Neural cell (in vitro differentiated cells): ENCODE results near the gene FHL1. TPM values are rescaled to one million over a fixed set of nuclear protein-coding genes. Genes with fewer than 3 reads are reported as not detected.

Source experiments
- H2AFZ ChIP-seq: fragments of 200-600, 300-800 bp; sonication (generic), shearing (Covaris generic); 2 replicates; pipeline ENCODE4 v1.6.0; 2014; ENCODE audit warnings: low read depth, mild to moderate bottlenecking, antibody characterized with exemption, low read length, moderate library complexity
- H3F3A ChIP-seq: fragments of 200-600 bp; shearing (Covaris generic); 2 replicates; pipeline ENCODE4 v1.6.1; 2016; ENCODE audit warnings: mild to moderate bottlenecking, moderate library complexity, mixed read lengths, antibody characterized with exemption, low read length; ENCODE audit not compliant: insufficient read depth, poor library complexity, severe bottlenecking
- H3K27ac ChIP-seq: fragments of 200-600, 300-800 bp; sonication (generic), shearing (Covaris generic); 2 replicates; pipeline ENCODE4 v1.5.1; 2014; ENCODE audit warnings: mild to moderate bottlenecking, low read length, moderate library complexity
- H3K27me3 ChIP-seq: fragments of 300-800, 200-600 bp; sonication (generic), shearing (Covaris generic); 2 replicates; pipeline ENCODE4 v1.6.0; 2014; ENCODE audit warnings: mild to moderate bottlenecking, low read depth, low read length, moderate library complexity; ENCODE audit not compliant: insufficient read depth
- H3K36me3 ChIP-seq: fragments of 300-800, 200-600 bp; sonication (generic), shearing (Covaris generic); 2 replicates; pipeline ENCODE4 v1.5.1; 2014; ENCODE audit warnings: mild to moderate bottlenecking, antibody characterized with exemption, low read length, moderate library complexity; ENCODE audit not compliant: insufficient read depth
- H3K4me2 ChIP-seq: fragments of 300-800, 200-600 bp; sonication (generic), shearing (Covaris generic); 2 replicates; pipeline ENCODE4 v1.6.0; 2014; ENCODE audit warnings: mild to moderate bottlenecking, low read length
- H3K4me3 ChIP-seq: fragments of 300-800, 200-600 bp; sonication (generic), shearing (Covaris generic); 2 replicates; pipeline ENCODE4 v1.5.1; 2014; ENCODE audit warnings: mild to moderate bottlenecking, low read length, moderate library complexity
- H3K79me2 ChIP-seq: fragments of 200-600 bp; shearing (Covaris generic); replicated peaks from 2 replicates; pipeline ENCODE4 v1.6.0; 2014; ENCODE audit warnings: mild to moderate bottlenecking, low read length, moderate library complexity; ENCODE audit not compliant: insufficient read depth
- H3K9ac ChIP-seq: fragments of 300-800, 200-600 bp; sonication (generic), shearing (Covaris generic); 2 replicates; pipeline ENCODE4 v1.6.1; 2016; ENCODE audit warnings: mild to moderate bottlenecking, low read length, mixed read lengths
- H3K9me2 ChIP-seq: fragments of 200-600 bp; shearing (Covaris generic); 2 replicates; pipeline ENCODE4 v1.6.1; 2016; ENCODE audit warnings: mild to moderate bottlenecking, low read length, mixed read lengths; ENCODE audit not compliant: insufficient read depth
- H3K9me3 ChIP-seq: fragments of 200-600, 300-800 bp; sonication (generic), shearing (Covaris generic); 2 replicates; pipeline ENCODE4 v1.6.1; 2016; ENCODE audit warnings: mild to moderate bottlenecking, mixed run types, low read length, moderate library complexity, mixed read lengths
- H4K20me1 ChIP-seq: fragments of 200-600 bp; shearing (Covaris generic); 2 replicates; pipeline ENCODE4 v1.6.1; 2016; ENCODE audit warnings: mild to moderate bottlenecking, mixed run types; ENCODE audit not compliant: insufficient read depth
- CTCF ChIP-seq: fragments of 450-650 bp; IDR thresholded peaks from 2 replicates; pipeline ENCODE4 v1.5.1; 2014; ENCODE audit warnings: antibody characterized with exemption, mild to moderate bottlenecking, moderate library complexity; ENCODE audit not compliant: poor library complexity, severe bottlenecking
- EP300 ChIP-seq: fragments of 450-650 bp; conservative IDR thresholded peaks from 2 replicates; pipeline ENCODE4 v1.6.1; 2014; ENCODE audit warnings: antibody characterized with exemption, mild to moderate bottlenecking, moderate library complexity; ENCODE audit not compliant: poor library complexity, severe bottlenecking
- EZH2 ChIP-seq: fragments of 200-600, 300-800 bp; shearing (Covaris generic), sonication (generic); IDR thresholded peaks from 2 replicates; pipeline ENCODE4 v1.6.1; 2014; ENCODE audit warnings: antibody characterized with exemption, low read length, borderline replicate concordance, mild to moderate bottlenecking; ENCODE audit not compliant: insufficient read depth, poor library complexity, severe bottlenecking
- MXI1 ChIP-seq: fragments of 450-650 bp; conservative IDR thresholded peaks from 2 replicates; pipeline ENCODE4 v1.6.1; 2014; ENCODE audit warnings: antibody characterized with exemption, mild to moderate bottlenecking; ENCODE audit not compliant: poor library complexity, severe bottlenecking
- POLR2AphosphoS5 ChIP-seq: IDR thresholded peaks from 2 replicates; pipeline ENCODE4 v1.6.1; 2012
- RAD21 ChIP-seq: fragments of 450-650 bp; conservative IDR thresholded peaks from 2 replicates; pipeline ENCODE4 v1.6.1; 2014; ENCODE audit warnings: antibody characterized with exemption, mild to moderate bottlenecking, moderate library complexity
- REST ChIP-seq: IDR thresholded peaks from 2 replicates; pipeline ENCODE4 v1.6.1; 2012; ENCODE audit warnings: borderline replicate concordance
- SMC3 ChIP-seq: fragments of 450-650 bp; conservative IDR thresholded peaks from 2 replicates; pipeline ENCODE4 v1.6.1; 2014; ENCODE audit warnings: antibody characterized with exemption, mild to moderate bottlenecking, moderate library complexity; ENCODE audit not compliant: poor library complexity
- TAF1 ChIP-seq: IDR thresholded peaks from 2 replicates; pipeline ENCODE4 v1.6.1; 2012; ENCODE audit warnings: low read depth
- polyA plus RNA-seq: library from polyadenylated mRNA; depleted of rRNA; stranded (reverse); fragments of >200 nt; gene quantifications from 2 replicates; pipeline ENCODE4 v1.2.3, GENCODE V29; 2014

The FHL1 gene
- polyA plus RNA-seq, 1 donor from 2014 or later = 235 TPM

- Histone ChIP-seq H3K4me2 (no peak overlapping the region), H3K9me3 (no peaks in the 10 kb centered on the region), H4K20me1 (no peaks in the 10 kb centered on the region), H3K9me2 (no peaks in the 10 kb centered on the region), H2AFZ (no peak overlapping the region), H3F3A (no peaks in the 10 kb centered on the region), H3K36me3 (no peaks in the 10 kb centered on the region), H3K27me3 (no peaks in the 10 kb centered on the region), H3K4me3 (no peak overlapping the region), H3K27ac (no peak overlapping the region), H3K9ac (no peak overlapping the region), H3K79me2 (peaks cover 11% of the 10 kb centered on the region)
- no peak for TF ChIP-seq EP300
- TF ChIP-seq REST = no peak
- TF ChIP-seq MXI1 = no peak
- no peak for TF ChIP-seq EZH2
- TF ChIP-seq POLR2AphosphoS5 = no peak
These were observed 15.7 kb downstream of the FHL1 start for GRCh38 chrX:136162827-136163570.

GRCh38 chrX:136163689-136164088 is 16.4 kb downstream of the FHL1 start:
- TF ChIP-seq EZH2 = no peak
- TF ChIP-seq CTCF = no peak
- TF ChIP-seq TAF1 = no peak
- TF ChIP-seq POLR2AphosphoS5 = no peak
- no peak for TF ChIP-seq MXI1
- TF ChIP-seq SMC3 = no peak
- TF ChIP-seq REST = no peak
- TF ChIP-seq RAD21 = no peak
- TF ChIP-seq EP300 = no peak
- H3K36me3 ChIP-seq = no peaks in the 10 kb centered on the region
- no peaks in the 10 kb centered on the region for H4K20me1 ChIP-seq
- peaks cover 11% of the 10 kb centered on the region for H3K79me2 ChIP-seq
- no peaks in the 10 kb centered on the region for H3K27me3 ChIP-seq
- no peaks in the 10 kb centered on the region for H3K9me3 ChIP-seq
- no peak overlapping the region for H3K4me2 ChIP-seq
- H2AFZ ChIP-seq = no peak overlapping the region
- H3K4me3 ChIP-seq = no peak overlapping the region
- no peak overlapping the region for H3K27ac ChIP-seq
- no peaks in the 10 kb centered on the region for H3K9me2 ChIP-seq
- no peak overlapping the region for H3K9ac ChIP-seq
- H3F3A ChIP-seq = no peaks in the 10 kb centered on the region
